Amygdala (tissue), 56 donors: ENCODE measurements around the gene APOA5.
"Not testable (repeated sequence)": the region's sequence is repeated elsewhere in the genome, so short reads cannot be mapped to it uniquely, and the experiment has no call there.

Source experiments
- DNase-seq, 56 donors: peaks; one replicate each; lab custom pipeline; 2025; lab: John Stamatoyannopoulos, UW

Gene APOA5

GRCh38 chr11:116801662-116802061 lies 10.0 kb upstream of the APOA5 start:
- not testable (repeated sequence) for DNase-seq

GRCh38 chr11:116800610-116801009 lies 8.9 kb upstream of the APOA5 start:
- DNase-seq = no peak

- no peak for DNase-seq
Observed at GRCh38 chr11:116798368-116798767, 6.7 kb upstream of the APOA5 start.

- no peak for DNase-seq
Observed at GRCh38 chr11:116797816-116798215, 6.1 kb upstream of the APOA5 start.

DNA sequence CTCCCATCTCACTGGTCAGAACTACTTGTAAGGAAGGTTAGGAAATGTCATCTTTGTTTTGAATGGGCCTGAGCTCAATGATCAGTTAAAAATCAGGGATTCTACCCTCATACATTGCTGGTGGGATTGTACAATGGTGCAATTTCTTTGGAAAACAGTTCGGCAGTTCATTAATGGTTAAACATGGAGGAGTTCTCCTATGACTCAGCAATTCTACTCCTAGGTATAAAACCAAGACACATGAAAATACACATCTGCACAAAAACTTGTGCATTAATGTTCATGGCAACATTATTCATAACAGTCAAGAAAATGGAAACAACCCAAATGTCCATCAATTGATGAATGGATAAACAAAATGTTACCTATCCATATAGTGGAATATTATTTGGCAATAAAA lies 4.9 kb upstream of the APOA5 start:
- DNase-seq = no peak

DNA sequence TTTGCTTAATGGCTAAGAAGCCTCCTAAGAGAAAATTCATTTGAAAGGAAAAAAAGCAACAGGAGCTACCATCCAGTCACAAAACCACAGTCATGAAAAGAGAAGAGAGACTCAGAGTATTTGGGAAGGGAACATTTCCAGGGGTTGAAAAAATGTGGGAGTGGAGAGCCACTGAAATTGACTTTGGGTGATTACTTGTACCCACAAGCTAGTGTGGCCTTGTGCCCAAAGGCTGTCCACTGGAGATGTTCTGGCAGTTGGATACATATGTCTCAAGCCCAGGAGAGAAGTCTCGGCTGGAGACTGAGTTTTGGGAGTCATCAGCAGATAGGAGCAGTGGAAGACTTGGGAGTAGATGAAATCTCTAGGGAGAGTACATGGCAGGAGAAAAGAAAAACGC lies 3.2 kb upstream of the APOA5 start:
- DNase-seq = no peak

GRCh38 chr11:116793772-116794097 lies 2.1 kb upstream of the APOA5 start:
- DNase-seq = no peak

GRCh38 chr11:116792869-116793771 lies 1.4 kb upstream of the APOA5 start:
- DNase-seq = no peak

- no peak for DNase-seq
Observed at GRCh38 chr11:116792144-116792868, 627 bp upstream of the APOA5 start.

DNA sequence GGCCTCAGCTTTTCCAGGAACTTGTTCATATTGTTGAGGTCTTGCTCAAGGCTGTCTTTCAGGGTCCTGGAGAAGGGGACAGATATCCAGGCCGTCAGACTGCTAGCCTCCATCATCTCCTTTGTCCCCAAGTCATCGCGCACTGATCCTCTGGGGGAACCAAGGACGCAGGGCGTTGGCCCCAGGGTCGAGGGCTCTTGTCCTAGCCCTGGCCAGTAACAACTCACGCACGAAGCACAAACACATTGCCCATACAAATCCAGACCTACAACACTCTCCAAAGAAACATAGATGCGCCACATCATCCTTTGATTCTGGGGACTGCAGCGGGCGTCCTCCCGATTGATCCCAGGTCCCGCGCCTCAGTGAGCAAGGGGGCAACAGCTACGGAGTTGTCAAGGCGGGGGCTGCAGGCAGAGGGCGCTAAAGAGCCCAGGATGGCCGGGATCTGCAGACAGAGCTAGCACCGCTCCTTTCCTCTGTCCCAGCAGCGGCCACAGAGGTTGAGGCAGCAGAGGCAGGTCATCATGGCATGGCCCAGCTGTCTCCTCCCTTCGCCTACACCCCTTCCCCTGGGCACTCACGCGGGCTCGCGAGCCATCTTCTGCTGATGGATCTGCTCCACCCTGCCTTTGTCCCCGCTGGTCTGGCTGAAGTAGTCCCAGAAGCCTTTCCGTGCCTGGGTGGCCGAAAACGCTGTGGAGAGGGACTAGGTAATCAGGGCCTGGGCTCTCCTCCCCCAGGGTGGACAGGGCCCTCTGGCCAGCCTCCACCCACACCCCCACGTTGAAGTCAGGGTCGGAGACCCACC lies 472 bp downstream of the APOA5 start:
- DNase-seq = peak in 52 of 56 donors; percentile 1 to 90 (median 60)

- no peak for DNase-seq
Observed at GRCh38 chr11:116790167-116791001, 1.3 kb downstream of the APOA5 start.

- DNase-seq = no peak
Observed at GRCh38 chr11:116788975-116789374, 2.7 kb downstream of the APOA5 start.

DNA sequence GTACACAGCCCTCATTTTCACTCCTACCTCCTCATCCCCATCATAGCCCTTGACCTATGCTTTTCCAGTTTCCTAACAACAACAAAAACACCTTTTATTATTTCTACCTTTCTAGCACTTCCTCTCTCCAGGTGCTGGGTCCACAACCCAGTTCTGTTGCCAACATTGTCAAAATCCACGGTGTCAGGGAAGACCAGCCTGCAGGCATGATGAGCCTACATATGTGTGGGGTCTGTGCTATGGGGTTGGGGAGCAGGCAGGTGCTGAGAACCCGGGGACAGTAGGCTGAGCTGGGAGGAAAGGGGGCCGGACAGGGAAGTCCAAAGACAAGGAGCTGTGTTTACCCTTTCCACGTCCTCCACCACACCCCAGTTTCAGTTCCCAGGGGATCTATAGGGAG lies 3.1 kb downstream of the APOA5 start:
- DNase-seq = no peak

DNA sequence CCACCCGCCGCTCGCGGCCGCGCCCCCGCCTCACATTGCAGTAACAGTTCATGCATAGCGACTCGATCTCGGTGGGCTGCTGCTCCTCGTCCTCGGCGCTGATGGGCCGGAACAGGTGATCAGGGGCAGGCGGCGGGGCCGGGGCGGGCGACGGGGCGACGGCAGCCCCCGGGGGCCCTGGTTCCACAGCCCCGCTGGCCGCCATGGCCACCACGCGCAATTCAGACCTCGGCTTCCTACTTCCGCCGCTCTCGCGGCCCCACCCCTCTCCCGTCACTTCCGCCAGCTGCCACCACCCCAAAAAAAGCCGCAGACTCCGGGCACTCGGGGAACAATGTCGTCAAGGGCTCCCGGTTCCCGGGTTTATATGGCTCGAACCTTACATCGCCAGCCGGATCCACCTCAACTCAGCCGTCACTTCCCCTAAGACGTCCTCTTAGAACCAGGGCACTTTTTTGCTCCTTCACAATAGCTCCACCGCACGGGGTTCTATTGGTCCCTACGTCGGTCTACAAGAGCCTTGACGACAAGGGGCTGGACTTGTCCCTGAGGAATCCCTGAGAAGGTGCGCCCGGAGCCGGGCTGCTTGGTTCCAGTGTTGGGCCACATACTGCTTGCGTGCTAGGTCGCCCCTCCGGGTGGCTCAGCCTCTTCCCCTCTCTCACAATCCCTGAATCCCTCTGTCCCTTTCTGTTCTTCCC lies 3.7 kb downstream of the APOA5 start, which contains the start of gene ZPR1:
TSS of gene ZPR1 (minus strand) at position 238 of the 701 bp plus-strand sequence. CDS start at position 205, 33 bp downstream.
- peak in 55 of 56 donors; percentile 25 to 87 (median 71) for DNase-seq

DNA sequence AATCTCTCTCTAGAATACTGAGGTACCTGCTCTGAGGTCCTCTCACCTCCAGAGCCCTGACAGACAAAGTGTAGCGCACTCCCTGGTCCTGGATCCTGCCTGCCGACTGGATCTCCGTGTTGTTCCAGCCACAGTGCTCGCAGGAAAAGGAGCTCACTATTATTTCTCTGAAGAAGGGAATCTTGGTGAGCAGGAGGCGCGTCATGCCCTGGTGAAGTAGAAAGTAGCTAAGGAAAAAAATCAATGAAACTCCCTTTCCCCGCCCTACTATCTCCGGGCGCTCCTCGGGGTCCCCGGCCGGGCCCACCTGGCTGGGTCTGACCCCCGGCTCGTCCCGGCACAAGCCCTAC lies 4.3 kb downstream of the APOA5 start:
- DNase-seq = no peak

DNA sequence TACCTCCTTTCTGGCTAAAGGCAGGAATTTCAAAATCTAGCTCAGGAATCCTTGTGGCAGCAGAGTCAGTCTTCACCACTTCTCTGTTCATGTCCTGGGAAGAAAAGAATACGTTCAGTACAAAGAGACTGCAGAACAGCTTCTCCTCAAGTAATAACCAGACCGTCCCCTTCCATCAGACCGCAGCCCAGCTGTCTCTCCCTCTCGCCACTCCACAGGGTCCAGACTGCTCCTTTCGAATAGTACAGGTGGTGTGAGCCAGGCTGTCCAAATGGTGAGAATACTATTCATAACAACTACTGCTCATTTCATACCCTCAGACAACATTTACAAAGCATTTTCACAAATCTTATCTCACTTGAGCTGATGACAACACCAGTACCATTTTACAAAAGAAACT lies 4.7 kb downstream of the APOA5 start:
- DNase-seq = no peak

- no peak for DNase-seq
Observed at GRCh38 chr11:116786326-116786725, 5.4 kb downstream of the APOA5 start.

DNA sequence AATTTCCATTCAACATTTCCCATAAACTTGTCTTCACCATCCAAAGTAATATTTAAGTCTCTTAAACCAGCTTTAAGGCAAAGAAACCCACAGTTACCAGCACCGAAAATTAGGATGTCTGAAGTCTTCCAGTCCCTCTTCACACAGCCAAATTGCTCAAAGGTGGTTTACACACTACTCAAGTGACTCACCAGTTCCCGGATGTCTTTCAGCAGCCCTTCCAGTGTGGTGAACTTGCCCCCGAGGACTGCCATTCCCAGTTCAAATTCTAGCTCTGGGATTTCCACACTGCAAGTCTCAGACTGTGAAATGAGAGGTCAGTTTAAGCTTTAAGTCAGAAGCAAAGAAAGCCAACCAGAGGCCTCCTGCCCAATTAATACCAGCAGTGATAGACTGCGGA lies 9.0 kb downstream of the APOA5 start:
- no peak for DNase-seq

DNA sequence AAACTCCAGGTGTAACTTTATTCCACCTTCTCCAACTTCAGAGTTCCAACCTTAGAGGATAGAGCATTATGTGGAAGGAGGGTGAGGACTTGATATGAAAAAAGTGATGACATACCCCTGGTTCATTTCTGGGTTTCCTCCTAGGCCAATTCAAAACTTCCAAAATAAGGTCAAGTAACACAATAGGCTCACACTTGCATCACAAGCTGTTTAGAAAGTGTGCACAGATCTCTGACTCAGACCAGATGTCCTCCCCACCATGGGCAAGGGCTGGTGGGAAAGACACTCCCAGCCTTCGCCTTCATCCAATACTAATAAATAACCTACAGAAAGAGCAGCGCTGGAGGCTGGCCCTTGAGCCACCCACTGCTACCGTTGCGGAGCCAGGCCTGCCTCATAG lies 13.1 kb downstream of the APOA5 start:
- no peak for DNase-seq

- no peak for DNase-seq
Observed at GRCh38 chr11:116777056-116777455, 14.6 kb downstream of the APOA5 start.
